Activated naive CD8-positive, alpha-beta T cell treated with anti-CD3 and anti-CD28 coated beads for 36 hours (primary cell): Measurements from ENCODE around the gene PIGR. TPM values are rescaled to one million over a fixed set of nuclear protein-coding genes. Genes with fewer than 3 reads are reported as not detected.

Experiments used
- DNase-seq: peaks from one replicate; pipeline ENCODE4 v3.0.0; 2021
- H3K27ac Mint-ChIP-seq: one replicate; pipeline ENCODE4 v1.8.0; 2022; ENCODE audit warnings: mild to moderate bottlenecking, moderate library complexity, mixed read lengths
- H3K27me3 Mint-ChIP-seq: one replicate; pipeline ENCODE4 v1.8.0; 2022; ENCODE audit warnings: mild to moderate bottlenecking, mixed read lengths
- H3K36me3 Mint-ChIP-seq: one replicate; pipeline ENCODE4 v1.8.0; 2021; ENCODE audit warnings: mild to moderate bottlenecking, mixed read lengths
- H3K4me1 Mint-ChIP-seq: one replicate; pipeline ENCODE4 v1.8.0; 2021; ENCODE audit warnings: mixed read lengths
- H3K4me3 Mint-ChIP-seq: one replicate; pipeline ENCODE4 v1.8.0; 2022; ENCODE audit warnings: mild to moderate bottlenecking, moderate library complexity, mixed read lengths
- H3K9me3 Mint-ChIP-seq: one replicate; pipeline ENCODE4 v1.8.0; 2022; ENCODE audit warnings: mixed read lengths
- total RNA-seq, 2 experiments: library from RNA; stranded (reverse); gene quantifications; one replicate each; pipeline ENCODE4 v1.2.3, GENCODE V29; 2021

The PIGR gene
- total RNA-seq, 2 experiments from 2014 or later, result 0.08 to 0.10 TPM

DNA sequence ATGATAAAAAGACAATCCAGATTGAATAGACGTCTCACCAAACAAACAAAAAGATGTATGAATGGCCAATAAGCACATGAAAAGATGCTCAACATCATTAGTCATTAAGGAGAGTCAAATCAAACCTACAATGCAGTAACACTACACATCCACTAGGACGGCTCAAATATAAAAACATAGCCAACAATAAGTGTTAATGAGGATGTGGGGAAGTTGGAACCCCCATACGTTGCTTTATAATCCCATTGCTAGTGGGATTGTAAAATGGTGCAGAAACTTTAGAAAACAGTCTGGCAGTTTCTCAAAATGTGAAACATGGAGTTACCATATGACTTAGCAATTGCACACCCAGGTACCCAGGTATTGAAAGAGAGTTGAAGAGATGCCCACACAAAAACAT, 63.7 kb downstream of the PIGR start:
- no peaks in the 10 kb centered on the region for H3K27me3 Mint-ChIP-seq
- no peak overlapping the region for H3K4me3 Mint-ChIP-seq
- peaks cover 11% of the 10 kb centered on the region for H3K9me3 Mint-ChIP-seq

DNA sequence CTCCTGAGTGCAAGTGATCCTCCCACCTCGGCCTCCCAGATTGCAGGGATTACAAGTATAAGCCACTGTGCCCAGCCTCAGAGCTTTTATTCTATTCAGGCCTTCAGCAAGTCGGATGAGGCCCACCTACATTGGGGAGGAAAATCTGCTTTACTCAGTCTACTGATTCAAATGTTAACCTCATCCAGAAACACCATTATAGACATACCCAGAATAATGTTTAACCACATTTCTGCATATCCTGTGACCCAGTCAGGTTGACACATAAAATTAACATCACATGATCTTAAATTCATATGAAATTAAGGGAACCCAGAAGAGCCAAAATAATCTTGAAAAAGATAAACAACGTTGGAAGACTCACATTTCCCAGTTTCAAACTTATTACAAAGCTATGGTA, 66.0 kb downstream of the PIGR start:
- Mint-ChIP-seq H3K4me3 (no peak overlapping the region), H3K27me3 (no peaks in the 10 kb centered on the region), H3K36me3 (peaks cover 2% of the 10 kb centered on the region), H3K9me3 (peaks cover 14% of the 10 kb centered on the region), H3K27ac (no peak overlapping the region), H3K4me1 (peaks cover 1% of the 10 kb centered on the region)
- DNase-seq, result no peak

More for the DNA sequence above, 63.7 kb downstream of the PIGR start:
- Mint-ChIP-seq H3K4me1 (peaks cover 1% of the 10 kb centered on the region), H3K36me3 (peaks cover 2% of the 10 kb centered on the region), H3K27ac (no peak overlapping the region)
- no peak for DNase-seq

Other genes with a start within 250 kb of the PIGR start
- not detected for gene IL19, start 175.7 kb downstream of the PIGR start, total RNA-seq
- not detected for gene IL10, start 174.0 kb downstream of the PIGR start, total RNA-seq
- gene IL20, start 80.8 kb downstream of the PIGR start, total RNA-seq, result not detected
- gene IL24, start 49.0 kb downstream of the PIGR start, total RNA-seq, result under 1 TPM; 0.54 to 0.72 TPM
- gene FCMR, start 24.5 kb downstream of the PIGR start, total RNA-seq, result 10 to 100 TPM; 42.9 to 45.5 TPM
- gene FCAMR, start 24.0 kb upstream of the PIGR start, total RNA-seq, result not detected
- gene C1orf116, start 86.3 kb upstream of the PIGR start, total RNA-seq, result under 1 TPM in 1 of 2 experiments, not detected in 1; 0.08 TPM
- gene YOD1, start 104.7 kb upstream of the PIGR start, total RNA-seq, result 10 to 100 TPM; 10.8 to 10.9 TPM
- gene PFKFB2, start 106.8 kb upstream of the PIGR start, total RNA-seq, result 1 to 10 TPM; 3.9 to 5.2 TPM
- 1 to 10 TPM; 1.2 to 1.6 TPM for gene C4BPB, start 142.4 kb upstream of the PIGR start, total RNA-seq
- gene C4BPA, start 157.8 kb upstream of the PIGR start, total RNA-seq, result not detected